Right ventricle myocardium superior (tissue), 1 donor: Measurements from ENCODE around the gene TP53BP2. TPM values are rescaled to one million over a fixed set of nuclear protein-coding genes. Genes with fewer than 3 reads are reported as not detected.

Experiments used
- ATAC-seq: fragments of 200-7000 bp; cut with Tn5 transposase; one replicate; pipeline ENCODE4 v1.9.1; 2020; ENCODE audit warnings: mild to moderate bottlenecking; ENCODE audit not compliant: poor library complexity
- DNase-seq: peaks from one replicate; pipeline ENCODE4 v3.0.0-alpha.2; 2020
- intact Hi-C: fragments of 100-400 bp; cut with DNase I; formaldehyde crosslinking; loops from one replicate; pipeline ENCODE4 v1.11.2; 2022
- total RNA-seq: library from RNA; stranded (reverse); fragmentation: NEBNext Ultra II Directional; extraction: Animal tissue kit (Norgen Biotek cat#: 25700); gene quantifications from one replicate; pipeline ENCODE4 v1.2.1, GENCODE V29; 2021
- donor health status: DM: no; HTN: yes; CAD: no; lungs with severe emphysema.

TP53BP2 gene
- total RNA-seq, 1 donor from 2014 or later = 16.1 TPM

DNA sequence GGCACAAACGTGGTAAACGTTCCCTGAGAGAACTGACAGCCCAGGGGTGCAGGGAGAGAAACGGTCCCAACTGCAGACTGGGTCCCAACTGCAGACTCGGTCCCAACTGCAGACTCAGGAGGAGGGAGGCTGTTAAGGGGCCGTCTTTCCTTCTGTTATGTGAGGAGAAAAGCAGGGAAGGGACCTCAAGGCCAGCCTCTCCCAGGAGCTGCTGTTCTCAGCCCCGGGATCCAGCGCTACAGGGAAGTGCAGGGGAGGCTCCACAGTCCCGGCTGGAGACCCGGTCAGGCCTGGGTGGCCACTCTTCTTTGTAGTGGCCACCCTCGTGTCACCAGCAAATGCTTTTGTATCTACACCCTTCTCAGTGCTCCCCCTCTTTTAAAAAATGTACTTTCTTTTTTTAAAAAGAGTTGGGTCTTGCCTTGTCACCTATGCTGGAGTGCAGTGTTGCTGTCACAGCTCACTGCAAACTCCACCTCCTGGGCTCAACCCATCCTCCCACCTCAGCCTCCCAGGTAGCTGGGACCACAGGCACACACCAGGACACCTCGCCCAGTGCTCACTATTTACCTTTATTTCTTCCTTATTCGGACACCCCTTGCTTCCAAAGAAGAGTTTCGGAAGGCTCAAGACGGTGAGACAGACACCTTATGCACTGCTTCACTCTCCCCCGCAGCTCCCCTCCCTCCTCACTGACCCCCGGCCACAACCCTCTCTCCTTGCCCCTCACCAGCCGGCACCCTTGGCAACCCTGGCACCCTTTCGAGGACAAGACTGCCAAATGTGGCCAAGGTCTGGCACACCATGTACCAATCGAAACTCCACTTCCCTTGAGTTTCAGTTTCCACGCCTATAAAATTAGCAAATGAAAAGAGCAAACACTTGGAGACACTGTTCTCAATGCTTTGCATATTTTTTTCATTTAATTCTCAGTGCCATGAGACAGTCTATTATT is 111.6 kb downstream of the TP53BP2 start:
- intact Hi-C loops = no loop called here
- ATAC-seq (no peak), DNase-seq (no peak)

DNA sequence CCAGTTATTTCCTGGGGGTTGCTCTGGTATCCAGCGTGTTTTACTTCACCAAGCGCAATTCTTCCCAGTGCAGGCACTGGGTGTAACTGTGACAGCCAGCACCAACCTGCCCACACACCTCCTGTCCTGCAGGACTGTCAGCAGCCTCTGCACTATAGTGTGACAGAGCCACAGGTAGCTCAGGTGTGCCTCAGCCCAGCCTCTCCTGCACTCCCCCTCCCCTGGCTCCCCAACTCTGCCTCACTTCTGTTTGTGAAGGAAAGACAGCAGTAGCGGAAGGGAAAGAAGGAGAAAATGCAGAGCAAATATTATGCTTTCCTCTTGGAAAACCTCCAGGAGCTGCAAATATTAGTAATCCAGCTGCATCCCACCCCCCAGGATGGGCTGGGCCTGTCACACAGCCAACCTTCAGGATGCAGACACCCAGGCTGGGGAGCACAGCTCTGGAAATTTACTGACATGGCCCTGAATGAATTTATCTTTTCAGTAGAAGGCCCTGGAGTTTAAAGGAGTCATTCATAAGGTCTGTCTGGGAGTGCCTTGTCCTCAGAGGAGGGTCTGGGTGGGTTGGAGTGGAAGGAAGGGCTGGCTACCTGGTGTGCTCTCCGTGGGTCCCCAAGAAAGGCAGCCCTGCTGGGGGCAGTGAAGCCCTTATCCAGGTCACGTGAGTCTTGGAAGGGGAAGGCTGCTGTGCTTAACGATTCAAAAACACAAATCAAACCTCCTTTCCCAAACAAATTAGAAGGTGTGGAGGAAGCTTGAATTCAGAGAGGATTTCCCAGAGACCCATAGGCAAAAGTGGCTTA is 112.6 kb downstream of the TP53BP2 start:
- ATAC-seq = peak; percentile 45
- DNase-seq = peak; percentile 62
- intact Hi-C loops = no loop called here

DNA sequence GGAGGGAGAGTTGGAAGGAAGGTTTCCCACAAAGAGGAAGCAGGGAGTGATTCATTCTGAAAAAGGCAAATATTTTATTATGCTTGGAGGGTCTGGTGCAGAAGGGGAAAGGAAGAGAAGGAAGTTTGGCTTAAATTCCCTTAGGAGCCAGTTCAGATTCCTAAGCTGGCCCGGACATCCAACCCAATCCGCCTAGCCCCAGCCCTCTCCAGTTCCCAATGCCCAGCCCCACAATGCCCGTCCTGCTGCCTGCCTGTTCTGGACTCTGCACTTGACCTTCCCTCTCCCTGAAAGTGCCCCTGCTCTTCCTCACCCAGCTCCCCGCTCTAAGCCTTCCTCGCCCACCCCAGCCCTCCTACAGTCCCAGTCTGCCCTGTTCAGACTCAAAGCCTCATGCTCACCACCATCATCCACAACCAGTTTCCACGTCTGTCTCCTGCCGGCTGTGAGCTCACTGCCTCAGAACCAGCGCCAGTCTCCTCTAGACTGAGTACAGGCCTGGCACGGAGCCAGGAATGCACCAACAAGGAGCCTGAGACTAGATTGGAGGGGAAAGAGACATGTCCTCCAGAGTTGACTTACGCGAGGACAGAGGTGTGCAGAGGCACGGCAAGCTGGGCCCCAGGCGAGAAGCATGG is 114.5 kb downstream of the TP53BP2 start:
- intact Hi-C loops = no loop called here
- peak; percentile 54 for ATAC-seq
- peak; percentile 87 for DNase-seq

DNA sequence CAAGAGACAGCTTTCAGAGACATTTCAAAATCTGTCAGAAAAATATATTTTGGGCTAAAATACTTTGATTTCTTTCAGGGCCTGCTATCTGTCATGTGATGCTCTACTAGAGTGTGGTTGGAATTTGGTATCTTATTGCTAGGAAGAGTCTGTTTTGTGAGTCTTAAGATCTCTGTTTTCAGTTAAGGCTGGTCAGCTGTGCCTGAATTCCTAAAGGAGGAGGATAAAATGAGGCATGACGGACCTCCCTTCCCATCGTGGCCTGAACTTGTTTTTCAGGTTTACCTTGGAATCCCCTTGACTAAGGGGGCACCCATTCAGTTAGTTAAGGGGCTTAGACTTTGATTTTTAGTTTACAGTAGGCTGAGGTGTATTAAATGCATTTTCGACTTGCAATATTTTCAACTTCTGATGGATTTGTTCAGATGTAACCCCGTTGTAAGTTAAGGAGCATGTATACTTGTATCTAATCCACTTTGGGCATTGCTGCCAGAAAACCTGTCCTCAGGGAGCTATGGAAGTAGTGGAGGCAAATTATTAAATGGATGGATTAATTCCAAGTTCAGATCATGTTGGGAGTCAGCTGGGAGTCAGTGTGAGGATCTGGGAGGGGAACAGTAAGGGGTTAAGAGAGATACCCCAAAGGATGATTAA is 115.1 kb downstream of the TP53BP2 start:
- intact Hi-C loops = no loop called here
- ATAC-seq (no peak), DNase-seq (no peak)

DNA sequence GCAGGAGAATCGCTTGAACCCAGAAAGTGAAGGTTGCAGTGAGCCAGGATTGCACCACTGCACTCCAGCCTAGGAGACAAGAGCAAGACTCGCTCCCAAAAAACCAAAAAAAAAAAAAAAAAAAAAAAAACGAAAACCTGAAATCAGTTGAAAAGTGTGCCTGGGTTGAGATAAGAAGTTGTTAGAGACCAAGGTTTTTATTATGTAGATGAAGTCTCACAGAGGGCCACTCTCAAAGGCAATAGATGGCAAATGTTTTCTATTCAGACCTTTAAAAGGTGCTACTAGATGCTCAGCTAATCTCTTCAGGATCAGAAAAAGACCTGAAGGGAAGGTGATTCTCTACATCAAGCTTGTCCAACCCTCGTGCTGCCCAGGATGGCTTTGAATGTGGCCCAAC is 115.8 kb downstream of the TP53BP2 start:
- DNase-seq (no peak), ATAC-seq (no peak)
- intact Hi-C loops = no loop called here

Other genes starting within 250 kb of the TP53BP2 start
- not detected for gene CAPN8, start 180.2 kb downstream of the TP53BP2 start, total RNA-seq
- 72.6 TPM for gene CAPN2, start 133.4 kb downstream of the TP53BP2 start, total RNA-seq